GM10847 (cell line): Measurements from ENCODE around the gene RAB3IP.

Experiments used
- POLR2A ChIP-seq: IDR thresholded peaks from 2 replicates; pipeline ENCODE4 v1.6.1; 2011; ENCODE audit not compliant: insufficient read length; ENCODE audit errors: extremely low read depth

The RAB3IP gene

GRCh38 chr12:69846976-69847375 is 108.3 kb downstream of the RAB3IP start:
- no peak for TF ChIP-seq POLR2A

- TF ChIP-seq POLR2A = no peak
These were observed 113.3 kb downstream of the RAB3IP start for GRCh38 chr12:69851976-69852375.

GRCh38 chr12:69866698-69867097 is 128.0 kb downstream of the RAB3IP start:
- TF ChIP-seq POLR2A = no peak

- no peak for TF ChIP-seq POLR2A
These were observed 130.0 kb downstream of the RAB3IP start for GRCh38 chr12:69868695-69869094.

GRCh38 chr12:69872804-69873203 is 134.1 kb downstream of the RAB3IP start:
- TF ChIP-seq POLR2A = no peak
